ENCODE measurements around the gene CCDC68. TPM values are rescaled to one million over a fixed set of nuclear protein-coding genes. Genes with fewer than 3 reads are reported as not detected.

CCDC68 gene
- total RNA-seq, 6 donors from 2014 or later = 12.4 to 37.7 (median 26.2) TPM

- no peak overlapping the region for H3K4me3 ChIP-seq
- ATAC-seq (ENCODE audit: low FRiP score in 2 of 2) (no peak), DNase-seq (no peak)
These were observed 59.8 kb downstream of the CCDC68 start for GRCh38 chr18:54899500-54899899.

GRCh38 chr18:54888933-54889332 is 70.3 kb downstream of the CCDC68 start:
- H3K4me3 ChIP-seq = no peak overlapping the region
- no peaks in the 10 kb centered on the region for H3K9me3 ChIP-seq
- no peaks in the 10 kb centered on the region for H3K4me1 ChIP-seq
- no peak overlapping the region for H3K27ac ChIP-seq
- no peaks in the 10 kb centered on the region for H3K36me3 ChIP-seq
- WGBS, 2 donors = 72 to 74% methylated on average over 2 of the region's 2 CpGs
- DNase-seq (no peak), ATAC-seq (ENCODE audit: low FRiP score in 2 of 2) (no peak)
- TF ChIP-seq EP300 (IDR thresholded peaks at IDR 0.05) = no peak
- TF ChIP-seq POLR2A (IDR thresholded peaks at IDR 0.05) = no peak
- no peak for TF ChIP-seq POLR2AphosphoS5 (IDR thresholded peaks at IDR 0.05)
- TF ChIP-seq CTCF (IDR thresholded peaks at IDR 0.05) = no peak
- H3K27me3 ChIP-seq = no peaks in the 10 kb centered on the region

More at GRCh38 chr18:54899500-54899899, 59.8 kb downstream of the CCDC68 start:
- peaks cover 0 to 13% (median 0%) of the 10 kb centered on the region in 4 donors for H3K36me3 ChIP-seq
- H3K4me1 ChIP-seq = no peaks in the 10 kb centered on the region
- no peak overlapping the region for H3K27ac ChIP-seq
- TF ChIP-seq POLR2AphosphoS5 (IDR thresholded peaks at IDR 0.05) (no peak), EP300 (IDR thresholded peaks at IDR 0.05) (no peak), POLR2A (IDR thresholded peaks at IDR 0.05) (no peak), CTCF (IDR thresholded peaks at IDR 0.05) (no peak)
- no peaks in the 10 kb centered on the region for H3K27me3 ChIP-seq
- no peaks in the 10 kb centered on the region for H3K9me3 ChIP-seq

GRCh38 chr18:54888378-54888777 is 70.9 kb downstream of the CCDC68 start:
- H3K4me1 ChIP-seq = no peaks in the 10 kb centered on the region
- TF ChIP-seq EP300 (IDR thresholded peaks at IDR 0.05) (no peak), CTCF (IDR thresholded peaks at IDR 0.05) (no peak), POLR2A (IDR thresholded peaks at IDR 0.05) (no peak), POLR2AphosphoS5 (IDR thresholded peaks at IDR 0.05) (no peak)
- no peaks in the 10 kb centered on the region for H3K9me3 ChIP-seq
- DNase-seq (no peak), ATAC-seq (ENCODE audit: low FRiP score in 2 of 2) (no peak)
- H3K4me3 ChIP-seq = no peak overlapping the region
- H3K27me3 ChIP-seq = no peaks in the 10 kb centered on the region
- 89 to 93% methylated on average over 2 of the region's 2 CpGs for WGBS, 2 donors
- H3K36me3 ChIP-seq = no peaks in the 10 kb centered on the region
- H3K27ac ChIP-seq = no peak overlapping the region

- Histone ChIP-seq H3K27me3 (no peaks in the 10 kb centered on the region), H3K36me3 (no peaks in the 10 kb centered on the region), H3K4me1 (no peaks in the 10 kb centered on the region), H3K4me3 (no peak overlapping the region), H3K9me3 (no peaks in the 10 kb centered on the region), H3K27ac (no peak overlapping the region)
- 83 to 84% methylated on average over 6 of the region's 6 CpGs for WGBS, 2 donors
- DNase-seq (no peak), ATAC-seq (ENCODE audit: low FRiP score in 2 of 2) (no peak)
- TF ChIP-seq CTCF (IDR thresholded peaks at IDR 0.05) = no peak
- no peak for TF ChIP-seq EP300 (IDR thresholded peaks at IDR 0.05)
- TF ChIP-seq POLR2AphosphoS5 (IDR thresholded peaks at IDR 0.05) = no peak
- no peak for TF ChIP-seq POLR2A (IDR thresholded peaks at IDR 0.05)
These were observed 75.3 kb downstream of the CCDC68 start for GRCh38 chr18:54883816-54884604.

DNA sequence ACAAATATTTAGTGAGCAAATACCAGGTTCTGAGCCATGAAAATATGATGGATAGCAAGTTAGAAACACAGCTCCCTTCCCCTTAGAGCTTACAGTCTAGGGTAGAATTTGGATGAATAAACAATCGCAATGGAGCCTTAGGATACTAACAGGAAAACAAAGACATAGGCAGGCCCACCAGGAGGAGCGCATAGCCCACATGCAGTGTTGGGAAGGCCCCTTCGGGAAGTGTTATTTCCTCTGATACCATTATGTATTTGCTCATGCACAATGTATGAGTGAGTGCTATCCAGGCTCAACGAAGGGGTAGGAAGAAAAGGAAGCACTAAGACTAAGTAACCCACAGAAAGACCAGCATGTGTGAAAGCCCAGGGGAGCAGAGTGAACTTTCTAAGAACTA is 76.9 kb downstream of the CCDC68 start:
- peaks cover 0 to 3% (median 0%) of the 10 kb centered on the region in 4 donors for H3K4me1 ChIP-seq
- H3K4me3 ChIP-seq = no peak overlapping the region
- no peaks in the 10 kb centered on the region for H3K36me3 ChIP-seq
- no peaks in the 10 kb centered on the region for H3K9me3 ChIP-seq
- H3K27me3 ChIP-seq = no peaks in the 10 kb centered on the region
- ATAC-seq (ENCODE audit: low FRiP score in 2 of 2) (no peak), DNase-seq (no peak)
- TF ChIP-seq POLR2AphosphoS5 (IDR thresholded peaks at IDR 0.05) (no peak), EP300 (IDR thresholded peaks at IDR 0.05) (no peak)
- WGBS, 2 donors = 56 to 66% methylated on average over 4 of the region's 4 CpGs
- H3K27ac ChIP-seq = no peak overlapping the region

Data from upper lobe of left lung (tissue), 6 donors.